Stimulated activated CD8-positive, alpha-beta memory T cell treated with anti-CD3 and anti-CD28 coated beads, Interleukin-7, amount 100 ng/mL, for 24 hours (primary cell): ENCODE data around the gene SYNE2.

Experiments used
- DNase-seq: peaks from one replicate; pipeline ENCODE4 v3.0.0-alpha.2; 2020; ENCODE audit warnings: low read depth

SYNE2 gene

GRCh38 chr14:63875311-63875710 is 22.5 kb downstream of the SYNE2 start:
- no peak for DNase-seq

- DNase-seq = no peak
These were observed 24.7 kb downstream of the SYNE2 start for GRCh38 chr14:63877550-63877939.

- DNase-seq = no peak
These were observed 25.2 kb downstream of the SYNE2 start for GRCh38 chr14:63878052-63878451.

GRCh38 chr14:63878792-63879191 is 26.0 kb downstream of the SYNE2 start:
- no peak for DNase-seq

- no peak for DNase-seq
These were observed 29.1 kb downstream of the SYNE2 start for GRCh38 chr14:63881926-63882325.

- DNase-seq = no peak
These were observed 35.1 kb downstream of the SYNE2 start for GRCh38 chr14:63887899-63888298.

- no peak for DNase-seq
These were observed 37.7 kb downstream of the SYNE2 start for GRCh38 chr14:63890553-63890952.

GRCh38 chr14:63891148-63891975 is 38.6 kb downstream of the SYNE2 start:
- DNase-seq = no peak

- no peak for DNase-seq
These were observed 39.5 kb downstream of the SYNE2 start for GRCh38 chr14:63892265-63892664.

GRCh38 chr14:63893701-63894458 is 41.1 kb downstream of the SYNE2 start:
- DNase-seq = no peak

- no peak for DNase-seq
These were observed 42.7 kb downstream of the SYNE2 start for GRCh38 chr14:63895510-63895909.

GRCh38 chr14:63896278-63896720 is 43.5 kb downstream of the SYNE2 start:
- DNase-seq = no peak

- DNase-seq = no peak
These were observed 44.9 kb downstream of the SYNE2 start for GRCh38 chr14:63897721-63898163.

- DNase-seq = no peak
These were observed 47.1 kb downstream of the SYNE2 start for GRCh38 chr14:63899953-63900352.

- DNase-seq = no peak
These were observed 48.8 kb downstream of the SYNE2 start for GRCh38 chr14:63901434-63902085.

GRCh38 chr14:63902375-63902976 is 49.7 kb downstream of the SYNE2 start:
- no peak for DNase-seq

- no peak for DNase-seq
These were observed 51.9 kb downstream of the SYNE2 start for GRCh38 chr14:63904724-63905123.

GRCh38 chr14:63905370-63905769 is 52.6 kb downstream of the SYNE2 start:
- no peak for DNase-seq

GRCh38 chr14:63908667-63909264 is 56.0 kb downstream of the SYNE2 start:
- DNase-seq = no peak

GRCh38 chr14:63909984-63910383 is 57.2 kb downstream of the SYNE2 start:
- DNase-seq = no peak

GRCh38 chr14:63910583-63911363 is 58.0 kb downstream of the SYNE2 start:
- DNase-seq = no peak
